Glutamatergic neuron (in vitro differentiated cells): Measurements from ENCODE around the gene DNAJC1. TPM values are rescaled to one million over a fixed set of nuclear protein-coding genes. Genes with fewer than 3 reads are reported as not detected.
"Not testable (repeated sequence)": the region's sequence is repeated elsewhere in the genome, so short reads cannot be mapped to it uniquely, and the experiment has no call there.

Source experiments
- DNase-seq: peaks from one replicate; pipeline ENCODE4 v3.0.0; 2022
- H3K27ac Mint-ChIP-seq: one replicate; pipeline ENCODE4 v1.8.0; 2020; ENCODE audit warnings: mild to moderate bottlenecking, mixed read lengths, inconsistent platforms; ENCODE audit not compliant: unreplicated experiment
- H3K27me3 Mint-ChIP-seq: one replicate; pipeline ENCODE4 v1.8.0; 2020; ENCODE audit warnings: mild to moderate bottlenecking, moderate library complexity, mixed read lengths, inconsistent platforms; ENCODE audit not compliant: unreplicated experiment
- H3K36me3 Mint-ChIP-seq: one replicate; pipeline ENCODE4 v1.8.0; 2020; ENCODE audit warnings: mild to moderate bottlenecking, mixed read lengths, inconsistent platforms; ENCODE audit not compliant: unreplicated experiment
- H3K4me1 Mint-ChIP-seq: one replicate; pipeline ENCODE4 v1.8.0; 2020; ENCODE audit warnings: mild to moderate bottlenecking, low read depth, mixed read lengths, inconsistent platforms; ENCODE audit not compliant: unreplicated experiment
- H3K4me3 Mint-ChIP-seq: one replicate; pipeline ENCODE4 v1.8.0; 2020; ENCODE audit warnings: mild to moderate bottlenecking, mixed read lengths, inconsistent platforms; ENCODE audit not compliant: unreplicated experiment
- H3K9me3 Mint-ChIP-seq: one replicate; pipeline ENCODE4 v1.8.0; 2020; ENCODE audit warnings: mild to moderate bottlenecking, moderate library complexity, mixed read lengths, inconsistent platforms; ENCODE audit not compliant: unreplicated experiment
- total RNA-seq: library from RNA; stranded (reverse); fragmentation: NEBNext Ultra II Directional; extraction: Animal tissue kit (Norgen Biotek cat#: 25700); gene quantifications from one replicate; pipeline ENCODE4 v1.2.1, GENCODE V29; 2021; ENCODE audit not compliant: unreplicated experiment
- TF ChIP-seq, protein P1 (sequence below): fragments of 200-600 bp; sonication (generic); IDR thresholded peaks from one replicate; pipeline ENCODE4 v1.5.0; 2021; ENCODE audit not compliant: partially characterized antibody, unreplicated experiment

Gene DNAJC1
- total RNA-seq, 1 donor from 2014 or later = 4.3 TPM

DNA sequence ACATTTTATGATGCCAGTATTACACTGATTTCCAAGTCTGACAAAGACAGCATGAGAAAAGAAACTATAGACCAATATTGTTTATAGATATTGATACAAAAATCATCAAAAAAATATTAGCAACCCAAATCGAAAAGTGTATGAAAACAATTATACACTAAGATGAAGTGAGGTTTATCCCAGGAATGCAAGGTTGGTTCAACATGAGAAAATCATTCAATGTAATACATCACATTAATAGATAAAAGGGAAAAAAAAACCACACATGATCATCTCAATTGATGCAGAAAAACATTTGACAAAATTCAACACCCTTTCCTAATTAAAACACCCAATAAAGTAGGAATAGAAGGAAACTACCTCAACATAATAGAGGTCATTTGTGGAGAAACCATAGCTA, 153.9 kb downstream of the DNAJC1 start:
- TF ChIP-seq, protein P1, sequence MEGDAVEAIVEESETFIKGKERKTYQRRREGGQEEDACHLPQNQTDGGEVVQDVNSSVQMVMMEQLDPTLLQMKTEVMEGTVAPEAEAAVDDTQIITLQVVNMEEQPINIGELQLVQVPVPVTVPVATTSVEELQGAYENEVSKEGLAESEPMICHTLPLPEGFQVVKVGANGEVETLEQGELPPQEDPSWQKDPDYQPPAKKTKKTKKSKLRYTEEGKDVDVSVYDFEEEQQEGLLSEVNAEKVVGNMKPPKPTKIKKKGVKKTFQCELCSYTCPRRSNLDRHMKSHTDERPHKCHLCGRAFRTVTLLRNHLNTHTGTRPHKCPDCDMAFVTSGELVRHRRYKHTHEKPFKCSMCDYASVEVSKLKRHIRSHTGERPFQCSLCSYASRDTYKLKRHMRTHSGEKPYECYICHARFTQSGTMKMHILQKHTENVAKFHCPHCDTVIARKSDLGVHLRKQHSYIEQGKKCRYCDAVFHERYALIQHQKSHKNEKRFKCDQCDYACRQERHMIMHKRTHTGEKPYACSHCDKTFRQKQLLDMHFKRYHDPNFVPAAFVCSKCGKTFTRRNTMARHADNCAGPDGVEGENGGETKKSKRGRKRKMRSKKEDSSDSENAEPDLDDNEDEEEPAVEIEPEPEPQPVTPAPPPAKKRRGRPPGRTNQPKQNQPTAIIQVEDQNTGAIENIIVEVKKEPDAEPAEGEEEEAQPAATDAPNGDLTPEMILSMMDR = no peak
- Mint-ChIP-seq H3K4me3 (no peak overlapping the region), H3K27ac (no peak overlapping the region), H3K27me3 (no peaks in the 10 kb centered on the region), H3K4me1 (no peaks in the 10 kb centered on the region), H3K9me3 (no peaks in the 10 kb centered on the region), H3K36me3 (no peaks in the 10 kb centered on the region)
- DNase-seq = no peak

DNA sequence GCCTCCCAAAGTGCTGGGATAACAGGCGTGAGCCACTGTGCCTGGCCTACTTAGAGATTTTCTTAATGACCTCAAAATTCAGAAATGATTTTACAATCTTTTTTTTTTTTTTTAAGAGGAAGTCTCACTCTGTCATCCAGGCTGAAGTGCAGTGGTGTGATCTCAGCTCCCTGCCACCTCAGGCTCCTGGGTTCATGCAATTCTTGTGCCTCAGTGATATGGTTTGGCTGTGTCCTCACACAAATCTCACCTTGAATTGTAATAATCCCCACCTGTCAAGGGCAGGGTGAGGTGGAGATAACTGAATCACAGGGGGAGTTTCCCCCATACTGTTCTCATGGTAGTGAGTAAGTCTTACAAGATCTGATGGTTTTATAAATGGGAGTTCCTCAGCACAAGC, 159.9 kb downstream of the DNAJC1 start:
- Mint-ChIP-seq H3K27ac (no peak overlapping the region), H3K4me1 (no peaks in the 10 kb centered on the region), H3K27me3 (peaks cover under 1% of the 10 kb centered on the region), H3K4me3 (no peak overlapping the region), H3K9me3 (peaks cover 5% of the 10 kb centered on the region), H3K36me3 (peaks cover 8% of the 10 kb centered on the region)
- TF ChIP-seq, protein P1 = no peak
- DNase-seq = no peak

DNA sequence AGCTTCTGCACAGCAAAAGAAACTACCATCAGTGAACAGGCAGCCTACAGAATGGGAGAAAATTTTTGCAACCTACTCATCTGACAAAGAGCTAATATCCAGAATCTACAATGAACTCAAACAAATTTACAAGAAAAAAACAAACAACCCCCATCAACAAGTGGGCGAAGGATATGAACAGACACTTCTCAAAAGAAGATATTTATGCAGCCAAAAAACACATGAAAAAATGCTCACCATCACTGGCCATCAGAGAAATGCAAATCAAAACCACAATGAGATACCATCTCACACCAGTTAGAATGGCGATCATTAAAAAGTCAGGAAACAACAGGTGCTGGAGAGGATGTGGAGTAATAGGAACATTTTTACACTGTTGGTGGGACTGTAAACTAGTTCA, 162.3 kb downstream of the DNAJC1 start:
- H3K4me3 Mint-ChIP-seq, H3K27ac Mint-ChIP-seq, DNase-seq, H3K9me3 Mint-ChIP-seq, H3K27me3 Mint-ChIP-seq, H3K4me1 Mint-ChIP-seq: not testable (repeated sequence)
- peaks cover 11% of the 10 kb centered on the region for H3K36me3 Mint-ChIP-seq

- H3K27me3 Mint-ChIP-seq, H3K4me3 Mint-ChIP-seq, H3K4me1 Mint-ChIP-seq, DNase-seq, H3K27ac Mint-ChIP-seq: not testable (repeated sequence)
- H3K9me3 Mint-ChIP-seq = peaks cover 18% of the 10 kb centered on the region
- peaks cover 24% of the 10 kb centered on the region for H3K36me3 Mint-ChIP-seq
Measured at GRCh38 chr10:21837487-21837886, 166.0 kb downstream of the DNAJC1 start.

DNA sequence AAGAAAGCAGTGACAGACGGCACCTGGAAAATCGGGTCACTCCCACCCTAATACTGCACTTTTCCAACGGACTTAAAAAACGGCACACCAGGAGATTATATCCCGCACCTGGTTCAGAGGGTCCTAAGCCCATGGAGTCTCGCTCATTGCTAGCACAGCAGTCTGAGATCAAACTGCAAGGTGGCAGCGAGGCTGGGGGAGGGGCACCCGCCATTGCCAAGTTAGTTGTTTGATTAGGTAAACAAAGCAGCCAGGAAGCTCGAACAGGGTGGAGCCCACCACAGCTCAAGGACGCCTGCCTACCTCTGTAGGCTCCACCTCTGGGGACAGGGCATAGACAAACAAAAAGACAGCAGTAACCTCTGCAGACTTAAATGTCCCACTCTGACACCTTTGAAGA, 169.0 kb downstream of the DNAJC1 start:
- peaks cover 34% of the 10 kb centered on the region for H3K36me3 Mint-ChIP-seq
- peaks cover 18% of the 10 kb centered on the region for H3K9me3 Mint-ChIP-seq
- H3K4me1 Mint-ChIP-seq, DNase-seq, H3K4me3 Mint-ChIP-seq, H3K27me3 Mint-ChIP-seq, H3K27ac Mint-ChIP-seq: not testable (repeated sequence)

DNA sequence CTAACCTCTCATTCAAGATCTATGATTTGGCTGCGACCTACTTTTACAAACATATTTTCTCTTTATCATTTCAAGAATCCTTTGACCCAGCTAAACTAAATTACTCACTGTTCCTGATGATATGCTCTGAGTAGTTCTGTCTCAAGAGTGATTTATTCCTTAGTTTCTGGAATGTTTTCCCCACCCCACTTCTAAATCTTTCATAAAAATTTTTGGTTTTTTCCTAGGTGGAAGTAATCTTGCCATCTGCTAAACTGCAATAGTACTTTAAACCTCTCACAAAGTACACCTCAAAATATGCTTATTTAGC, 170.8 kb downstream of the DNAJC1 start:
- no peak overlapping the region for H3K27ac Mint-ChIP-seq
- H3K27me3 Mint-ChIP-seq = no peaks in the 10 kb centered on the region
- no peak overlapping the region for H3K4me3 Mint-ChIP-seq
- no peak for DNase-seq
- H3K9me3 Mint-ChIP-seq = peaks cover 10% of the 10 kb centered on the region
- H3K36me3 Mint-ChIP-seq = peaks cover 24% of the 10 kb centered on the region
- H3K4me1 Mint-ChIP-seq = no peaks in the 10 kb centered on the region
- TF ChIP-seq, protein P1 = no peak
